ENCODE data around the gene RBM38.

- TF ChIP-seq, protein P1, sequence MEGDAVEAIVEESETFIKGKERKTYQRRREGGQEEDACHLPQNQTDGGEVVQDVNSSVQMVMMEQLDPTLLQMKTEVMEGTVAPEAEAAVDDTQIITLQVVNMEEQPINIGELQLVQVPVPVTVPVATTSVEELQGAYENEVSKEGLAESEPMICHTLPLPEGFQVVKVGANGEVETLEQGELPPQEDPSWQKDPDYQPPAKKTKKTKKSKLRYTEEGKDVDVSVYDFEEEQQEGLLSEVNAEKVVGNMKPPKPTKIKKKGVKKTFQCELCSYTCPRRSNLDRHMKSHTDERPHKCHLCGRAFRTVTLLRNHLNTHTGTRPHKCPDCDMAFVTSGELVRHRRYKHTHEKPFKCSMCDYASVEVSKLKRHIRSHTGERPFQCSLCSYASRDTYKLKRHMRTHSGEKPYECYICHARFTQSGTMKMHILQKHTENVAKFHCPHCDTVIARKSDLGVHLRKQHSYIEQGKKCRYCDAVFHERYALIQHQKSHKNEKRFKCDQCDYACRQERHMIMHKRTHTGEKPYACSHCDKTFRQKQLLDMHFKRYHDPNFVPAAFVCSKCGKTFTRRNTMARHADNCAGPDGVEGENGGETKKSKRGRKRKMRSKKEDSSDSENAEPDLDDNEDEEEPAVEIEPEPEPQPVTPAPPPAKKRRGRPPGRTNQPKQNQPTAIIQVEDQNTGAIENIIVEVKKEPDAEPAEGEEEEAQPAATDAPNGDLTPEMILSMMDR (IDR thresholded peaks at IDR 0.05), result no peak
- no peak for TF ChIP-seq POLR2A (IDR thresholded peaks at IDR 0.05)
These were observed 23.8 kb downstream of the RBM38 start for GRCh38 chr20:57414867-57415592.
